HG02642 (cell line): ENCODE measurements around the gene PCNX1.
"Not testable (repeated sequence)": the region's sequence is repeated elsewhere in the genome, so short reads cannot be mapped to it uniquely, and the experiment has no call there.

Experiments used
- ATAC-seq: cut with Tn5 transposase; IDR thresholded peaks from one replicate; pipeline ENCODE4 v1.9.1; 2021; ENCODE audit warnings: mild to moderate bottlenecking; ENCODE audit not compliant: unreplicated experiment, poor library complexity

Gene PCNX1

GRCh38 chr14:71115306-71115705, 208.0 kb downstream of the PCNX1 start:
- no peak for ATAC-seq

GRCh38 chr14:71115821-71116567, 208.7 kb downstream of the PCNX1 start:
- no peak for ATAC-seq

GRCh38 chr14:71116568-71117122, 209.4 kb downstream of the PCNX1 start:
- ATAC-seq: no peak

- ATAC-seq: no peak
Observed at GRCh38 chr14:71117839-71118743, 210.8 kb downstream of the PCNX1 start.

- ATAC-seq: no peak
Observed at GRCh38 chr14:71119075-71119474, 211.8 kb downstream of the PCNX1 start.

- no peak for ATAC-seq
Observed at GRCh38 chr14:71119832-71120231, 212.6 kb downstream of the PCNX1 start.

- no peak for ATAC-seq
Observed at GRCh38 chr14:71121001-71121400, 213.7 kb downstream of the PCNX1 start.

- ATAC-seq: no peak
Observed at GRCh38 chr14:71121711-71122110, 214.5 kb downstream of the PCNX1 start.

- no peak for ATAC-seq
Observed at GRCh38 chr14:71122866-71123565, 215.8 kb downstream of the PCNX1 start.

- ATAC-seq: no peak
Observed at GRCh38 chr14:71123579-71124135, 216.4 kb downstream of the PCNX1 start.

- ATAC-seq: not testable (repeated sequence)
Observed at GRCh38 chr14:71129716-71130490, 222.6 kb downstream of the PCNX1 start.

- ATAC-seq: no peak
Observed at GRCh38 chr14:71130491-71131179, 223.4 kb downstream of the PCNX1 start.

GRCh38 chr14:71133296-71133695, 226.0 kb downstream of the PCNX1 start:
- ATAC-seq: no peak

- no peak for ATAC-seq
Observed at GRCh38 chr14:71135496-71135895, 228.2 kb downstream of the PCNX1 start.

GRCh38 chr14:71135911-71136310, 228.7 kb downstream of the PCNX1 start:
- ATAC-seq: no peak

- no peak for ATAC-seq
Observed at GRCh38 chr14:71136386-71137060, 229.3 kb downstream of the PCNX1 start.

GRCh38 chr14:71137536-71138447, 230.5 kb downstream of the PCNX1 start:
- ATAC-seq: no peak
